ENCODE data around the gene SERPINE3.

Gene SERPINE3

DNA sequence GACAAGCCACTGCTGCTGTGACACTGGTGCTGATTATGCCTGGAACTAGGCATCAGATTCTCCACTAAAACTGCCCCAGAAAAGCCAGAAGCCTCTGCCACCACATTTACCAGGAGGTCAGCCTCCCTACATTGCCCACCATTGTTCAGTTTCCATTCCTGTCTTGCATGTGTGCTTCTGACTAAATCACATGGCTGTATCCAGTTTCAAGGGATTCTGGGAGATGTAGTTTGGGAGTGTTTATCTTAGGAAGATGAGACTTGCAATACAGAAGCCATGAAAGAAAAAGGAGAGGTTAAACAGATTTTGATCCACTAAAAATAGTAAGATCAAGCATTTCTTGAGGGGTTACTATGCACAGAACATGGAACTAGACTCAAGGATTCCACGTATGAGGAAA lies 40.7 kb upstream of the SERPINE3 start:
- TF ChIP-seq POLR2AphosphoS5 (IDR thresholded peaks at IDR 0.05; ENCODE audit: low read depth, low read length) (no peak), REST (IDR thresholded peaks at IDR 0.05; ENCODE audit: insufficient read depth in 1 of 2, low read depth in 2 of 2, low read length in 2 of 2) (no peak), SIN3A (IDR thresholded peaks at IDR 0.05; ENCODE audit: borderline replicate concordance, insufficient read depth, low read length) (no peak), FOXP2 (optimal IDR thresholded peaks at IDR 0.05; ENCODE audit: borderline replicate concordance, extremely low read depth, extremely low read length, insufficient read depth) (no peak), TAF1 (IDR thresholded peaks at IDR 0.05; ENCODE audit: borderline replicate concordance, insufficient read depth, low read length) (no peak)

GRCh38 chr13:51303063-51303552 lies 36.4 kb upstream of the SERPINE3 start:
- TF ChIP-seq FOXP2 (optimal IDR thresholded peaks at IDR 0.05; ENCODE audit: borderline replicate concordance, extremely low read depth, extremely low read length, insufficient read depth): no peak
- TF ChIP-seq TAF1 (IDR thresholded peaks at IDR 0.05; ENCODE audit: borderline replicate concordance, insufficient read depth, low read length): no peak

GRCh38 chr13:51303882-51304281 lies 35.6 kb upstream of the SERPINE3 start:
- TF ChIP-seq TAF1 (IDR thresholded peaks at IDR 0.05; ENCODE audit: borderline replicate concordance, insufficient read depth, low read length) (no peak), POLR2AphosphoS5 (IDR thresholded peaks at IDR 0.05; ENCODE audit: low read depth, low read length) (no peak), FOXP2 (optimal IDR thresholded peaks at IDR 0.05; ENCODE audit: borderline replicate concordance, extremely low read depth, extremely low read length, insufficient read depth) (no peak), SIN3A (IDR thresholded peaks at IDR 0.05; ENCODE audit: borderline replicate concordance, insufficient read depth, low read length) (no peak), REST (IDR thresholded peaks at IDR 0.05; ENCODE audit: insufficient read depth in 1 of 2, low read depth in 2 of 2, low read length in 2 of 2) (no peak)

DNA sequence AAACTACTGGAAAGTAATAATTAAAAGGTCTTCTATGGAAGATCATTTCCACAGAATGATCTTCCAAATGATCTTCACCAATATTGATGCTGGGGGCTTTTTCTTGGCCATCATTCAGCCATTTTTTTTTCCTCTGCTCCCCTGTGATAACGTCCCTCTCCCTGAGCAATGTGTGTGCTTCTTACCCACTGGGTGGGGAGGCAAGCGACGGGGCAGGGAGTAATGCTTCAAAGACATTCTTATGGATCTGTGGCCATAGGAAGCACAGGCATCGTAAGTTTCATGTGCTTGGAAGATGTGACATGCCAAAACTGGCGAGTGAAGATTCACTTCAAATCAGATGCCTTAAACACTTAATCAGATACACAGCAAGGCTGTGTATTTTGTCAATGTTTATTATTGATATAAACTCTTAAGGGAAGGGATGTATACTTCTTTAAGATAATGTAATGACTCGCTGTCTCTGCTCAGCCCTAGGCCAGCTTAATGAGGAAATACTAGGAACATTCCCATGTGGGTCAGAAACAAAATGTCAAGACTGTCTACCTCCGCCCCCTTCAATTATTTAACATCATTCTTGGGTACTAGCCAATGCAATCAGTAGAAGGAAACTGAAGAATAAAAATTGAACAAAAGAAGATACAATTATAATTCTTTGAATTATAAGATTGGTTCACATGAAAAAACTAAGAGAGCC lies 34.1 kb upstream of the SERPINE3 start:
- no peak for TF ChIP-seq POLR2AphosphoS5 (IDR thresholded peaks at IDR 0.05; ENCODE audit: low read depth, low read length)
- TF ChIP-seq REST (IDR thresholded peaks at IDR 0.05; ENCODE audit: insufficient read depth in 1 of 2, low read depth in 2 of 2, low read length in 2 of 2): no peak
- no peak for TF ChIP-seq TAF1 (IDR thresholded peaks at IDR 0.05; ENCODE audit: borderline replicate concordance, insufficient read depth, low read length)
- no peak for TF ChIP-seq FOXP2 (optimal IDR thresholded peaks at IDR 0.05; ENCODE audit: borderline replicate concordance, extremely low read depth, extremely low read length, insufficient read depth)
- TF ChIP-seq SIN3A (IDR thresholded peaks at IDR 0.05; ENCODE audit: borderline replicate concordance, insufficient read depth, low read length): no peak

- TF ChIP-seq SIN3A (IDR thresholded peaks at IDR 0.05; ENCODE audit: borderline replicate concordance, insufficient read depth, low read length) (no peak), TAF1 (IDR thresholded peaks at IDR 0.05; ENCODE audit: borderline replicate concordance, insufficient read depth, low read length) (no peak), FOXP2 (optimal IDR thresholded peaks at IDR 0.05; ENCODE audit: borderline replicate concordance, extremely low read depth, extremely low read length, insufficient read depth) (no peak), REST (IDR thresholded peaks at IDR 0.05; ENCODE audit: insufficient read depth in 1 of 2, low read depth in 2 of 2, low read length in 2 of 2) (no peak), POLR2AphosphoS5 (IDR thresholded peaks at IDR 0.05; ENCODE audit: low read depth, low read length) (no peak)
These were observed 30.7 kb upstream of the SERPINE3 start for GRCh38 chr13:51308781-51309180.
